Transverse colon (tissue), 4 donors: ENCODE measurements around the gene LRRC45. TPM values are rescaled to one million over a fixed set of nuclear protein-coding genes. Genes with fewer than 3 reads are reported as not detected.

ENCODE experiments used
- DNase-seq: peaks from one replicate; pipeline ENCODE4 v3.0.0-alpha.2; 2019
- H3K27ac ChIP-seq, 4 donors: fragments of 200-600 bp; sonication (generic); 2 replicates each; pipeline ENCODE4 v1.5.1; 2016 to 2018; ENCODE audit warnings: inconsistent platforms in 4 of 4
- H3K27me3 ChIP-seq: fragments of 200-600 bp; sonication (generic); 2 replicates; pipeline ENCODE4 v1.5.1; 2017; ENCODE audit warnings: inconsistent platforms
- H3K36me3 ChIP-seq, 4 donors: fragments of 200-600 bp; sonication (generic); 2 replicates each; pipeline ENCODE4 v1.5.1; 2017 to 2019; ENCODE audit warnings: inconsistent platforms in 4 of 4
- H3K4me1 ChIP-seq, 4 donors: fragments of 200-600 bp; sonication (generic); 2 replicates each; pipeline ENCODE4 v1.5.1; 2017 to 2020; ENCODE audit warnings: inconsistent platforms in 4 of 4
- H3K4me3 ChIP-seq, 4 donors: fragments of 200-600 bp; sonication (generic); 1 replicate in 1 of 4; 2 replicates in 3 of 4; pipeline versions ENCODE4 v1.5.1 to v1.6.1; 2017 to 2019; ENCODE audit warnings: inconsistent platforms in 4 of 4
- H3K9me3 ChIP-seq, 2 donors: fragments of 200-600 bp; sonication (generic); 2 replicates each; pipeline ENCODE4 v1.5.1; 2017 to 2019; ENCODE audit warnings: inconsistent platforms in 2 of 2
- CTCF ChIP-seq, 5 experiments: fragments of 200-600 bp in 3 of 5; fragments of 450-650 bp in 2 of 5; sonication (generic) in 3 of 5; IDR thresholded peaks; 1 replicate in 2 of 5; 2 replicates in 3 of 5; pipeline ENCODE4 v1.5.1; 2016 to 2017; ENCODE audit warnings: antibody characterized with exemption in 5 of 5, inconsistent platforms in 3 of 5, mild to moderate bottlenecking in 2 of 5, moderate library complexity in 1 of 5
- EP300 ChIP-seq: sonication (generic); formaldehyde crosslinking; IDR thresholded peaks from one replicate; pipeline ENCODE4 v1.6.1; 2017; ENCODE audit warnings: antibody characterized with exemption, low read depth
- POLR2A ChIP-seq: fragments of 450-650 bp; IDR thresholded peaks from one replicate; pipeline ENCODE4 v1.6.1; 2016; ENCODE audit warnings: antibody characterized with exemption, mild to moderate bottlenecking, moderate library complexity
- POLR2AphosphoS5 ChIP-seq, 3 donors: sonication (generic); formaldehyde crosslinking; IDR thresholded peaks; one replicate each; pipeline ENCODE4 v1.6.1; 2016; ENCODE audit warnings: antibody characterized with exemption in 3 of 3
- WGBS, 2 donors: methylation state at CpG; one replicate each; pipeline ENCODE4 v1.1.5; 2018; ENCODE audit warnings: low coverage in 1 of 2; 5-methylcytosine and 5-hydroxymethylcytosine counted together
- in situ Hi-C, 4 donors: fragments of 200-750 bp; cut with MboI; loops; one replicate each; pipeline versions ENCODE4 v1.15.0 to v1.15.1; 2017; ENCODE audit warnings: low sequenced_read_pairs in 3 of 4, low pct_ligation_motif_present in 1 of 4, low pct_unique_long_range_greater_than_20kb in 1 of 4
- intact Hi-C: fragments of 100-400 bp; cut with DNase I; formaldehyde crosslinking; loops from one replicate; pipeline ENCODE4 v1.15.1; 2023; ENCODE audit warnings: low total_unique reads
- total RNA-seq, 4 donors: library from RNA; depleted of rRNA; stranded (reverse); fragments of >200 nt; gene quantifications; one replicate each; pipeline ENCODE4 v1.1.0, GENCODE V29; 2016

Gene LRRC45
- total RNA-seq, 4 donors from 2014 or later: 12.7 to 40.6 (median 23.5) TPM

GRCh38 chr17:82049106-82049505 lies 26.0 kb downstream of the LRRC45 start:
- 62 to 85% methylated on average over 3 to 8 of the region's 8 CpGs for WGBS, 2 donors
- intact Hi-C loops (no loop called here), in situ Hi-C loops (loop anchor here in 2 of 4 donors (25.0 kb wide), 1 partner anchor 113 kb away; no protein-coding TSS in a partner anchor)
- Histone ChIP-seq H3K4me1 (peaks cover 12 to 28% (median 27%) of the 10 kb centered on the region in 4 donors), H3K9me3 (no peaks in the 10 kb centered on the region), H3K27me3 (no peaks in the 10 kb centered on the region), H3K4me3 (no peak overlapping the region), H3K36me3 (no peaks in the 10 kb centered on the region), H3K27ac (no peak overlapping the region)
- TF ChIP-seq POLR2A: no peak
- TF ChIP-seq CTCF (IDR thresholded peaks at IDR 0.05): no peak
- no peak for TF ChIP-seq POLR2AphosphoS5 (IDR thresholded peaks at IDR 0.05)
- no peak for TF ChIP-seq EP300
- no peak for DNase-seq

- TF ChIP-seq EP300 (no peak), POLR2AphosphoS5 (IDR thresholded peaks at IDR 0.05) (no peak), POLR2A (no peak), CTCF (IDR thresholded peaks at IDR 0.05) (no peak)
- no peaks in the 10 kb centered on the region for H3K9me3 ChIP-seq
- no peak overlapping the region for H3K4me3 ChIP-seq
- intact Hi-C loops (no loop called here), in situ Hi-C loops (loop anchor here in 2 of 4 donors (25.0 kb wide), 1 partner anchor 113 kb away; no protein-coding TSS in a partner anchor)
- no peaks in the 10 kb centered on the region for H3K27me3 ChIP-seq
- H3K27ac ChIP-seq: no peak overlapping the region
- H3K4me1 ChIP-seq: peaks cover 12 to 28% (median 27%) of the 10 kb centered on the region in 4 donors
- no peaks in the 10 kb centered on the region for H3K36me3 ChIP-seq
- WGBS, 2 donors: 81% methylated on average over 11 of the region's 16 CpGs; no CpG with 5 or more reads in 1 of the 2 donors
- DNase-seq: no peak
Measured at GRCh38 chr17:82049521-82049971, 26.4 kb downstream of the LRRC45 start.

- H3K27me3 ChIP-seq: no peaks in the 10 kb centered on the region
- intact Hi-C loops: no loop called here
- H3K27ac ChIP-seq: peak overlapping the region in 1 of 4 donors; percentile 84
- in situ Hi-C loops: no loop called here
- 91% methylated on average over 28 of the region's 28 CpGs; no CpG with 5 or more reads in 1 of the 2 donors for WGBS, 2 donors
- peak overlapping the region in 1 of 4 donors; percentile 87 for H3K4me3 ChIP-seq
- no peak for TF ChIP-seq EP300
- TF ChIP-seq POLR2A: no peak
- no peak for TF ChIP-seq POLR2AphosphoS5 (IDR thresholded peaks at IDR 0.05)
- TF ChIP-seq CTCF (IDR thresholded peaks at IDR 0.05): no peak
- peaks cover 12 to 28% (median 27%) of the 10 kb centered on the region in 4 donors for H3K4me1 ChIP-seq
- no peak for DNase-seq
- no peaks in the 10 kb centered on the region for H3K9me3 ChIP-seq
- peaks cover 0 to 4% (median 0%) of the 10 kb centered on the region in 4 donors for H3K36me3 ChIP-seq
Measured at GRCh38 chr17:82050152-82050760, 27.2 kb downstream of the LRRC45 start.

- Histone ChIP-seq H3K4me1 (peaks cover 12 to 28% (median 27%) of the 10 kb centered on the region in 4 donors), H3K27me3 (no peaks in the 10 kb centered on the region), H3K36me3 (peaks cover 0 to 4% (median 0%) of the 10 kb centered on the region in 4 donors), H3K27ac (peak overlapping the region; percentile 62 to 84 (median 74)), H3K9me3 (no peaks in the 10 kb centered on the region), H3K4me3 (peak overlapping the region; percentile 77 to 88 (median 84))
- in situ Hi-C loops (no loop called here), intact Hi-C loops (no loop called here)
- DNase-seq: no peak
- TF ChIP-seq POLR2A (no peak), CTCF (IDR thresholded peaks at IDR 0.05) (no peak), POLR2AphosphoS5 (IDR thresholded peaks at IDR 0.05) (no peak), EP300 (no peak)
- WGBS, 2 donors: 76% methylated on average over 12 of the region's 79 CpGs; no CpG with 5 or more reads in 1 of the 2 donors
Measured at GRCh38 chr17:82050761-82051641, 27.9 kb downstream of the LRRC45 start.
